Left forelimb (tissue), 1 donor: ENCODE measurements around the gene TMEM97.

Experiments
- DNase-seq: peaks from one replicate; pipeline ENCODE4 v3.0.0-alpha.2; 2018; ENCODE audit warnings: low spot score

The TMEM97 gene

GRCh38 chr17:28317099-28317965 is 1.7 kb upstream of the TMEM97 start:
- DNase-seq: no peak

- no peak for DNase-seq
Observed at GRCh38 chr17:28317966-28318758, 838 bp upstream of the TMEM97 start.

- DNase-seq: no peak
Observed at GRCh38 chr17:28319598-28319935, 567 bp downstream of the TMEM97 start.

GRCh38 chr17:28320215-28321061 is 1.4 kb downstream of the TMEM97 start:
- no peak for DNase-seq

GRCh38 chr17:28324267-28324745 is 5.3 kb downstream of the TMEM97 start:
- DNase-seq: no peak

GRCh38 chr17:28324781-28325180 is 5.8 kb downstream of the TMEM97 start:
- no peak for DNase-seq

GRCh38 chr17:28325211-28325610 is 6.2 kb downstream of the TMEM97 start:
- no peak for DNase-seq

GRCh38 chr17:28326114-28326513 is 7.1 kb downstream of the TMEM97 start:
- no peak for DNase-seq

- DNase-seq: no peak
Observed at GRCh38 chr17:28327031-28327607, 8.1 kb downstream of the TMEM97 start.

- DNase-seq: no peak
Observed at GRCh38 chr17:28327709-28328108, 8.7 kb downstream of the TMEM97 start.

GRCh38 chr17:28328325-28328724 is 9.3 kb downstream of the TMEM97 start:
- no peak for DNase-seq

GRCh38 chr17:28330671-28331070 is 11.7 kb downstream of the TMEM97 start:
- DNase-seq: no peak

GRCh38 chr17:28331891-28332420 is 13.0 kb downstream of the TMEM97 start:
- no peak for DNase-seq

- DNase-seq: no peak
Observed at GRCh38 chr17:28333083-28333746, 14.2 kb downstream of the TMEM97 start.

GRCh38 chr17:28334171-28334570 is 15.2 kb downstream of the TMEM97 start:
- no peak for DNase-seq

GRCh38 chr17:28334666-28335200 is 15.7 kb downstream of the TMEM97 start:
- no peak for DNase-seq

- DNase-seq: peak; percentile 98
Observed at GRCh38 chr17:28335201-28335958, 16.4 kb downstream of the TMEM97 start, which contains the start of the genes IFT20 and TNFAIP1. TSS of gene IFT20 (minus strand) at chr17:28335472. CDS start at chr17:28331985, 3,487 bp downstream. TSS of gene TNFAIP1 (plus strand) at chr17:28335761. CDS start at chr17:28339522, 3,761 bp downstream.

- no peak for DNase-seq
Observed at GRCh38 chr17:28335959-28336871, 17.2 kb downstream of the TMEM97 start.
